Astrocyte (in vitro differentiated cells and primary cell): ENCODE results near the gene ABLIM2.

Source experiments
- CTCF ChIP-seq: IDR thresholded peaks from 2 replicates; pipeline ENCODE4 v1.5.1; 2011; ENCODE audit warnings: low read depth, mild to moderate bottlenecking, inconsistent platforms, low read length, moderate library complexity; ENCODE audit not compliant: insufficient read depth
- EZH2 ChIP-seq: IDR thresholded peaks from 2 replicates; pipeline ENCODE4 v1.6.1; 2012; ENCODE audit warnings: mild to moderate bottlenecking, low read length, inconsistent platforms; ENCODE audit not compliant: insufficient read depth

- TF ChIP-seq CTCF: no peak
- no peak for TF ChIP-seq EZH2
Observed at GRCh38 chr4:8160233-8160560, 1.6 kb upstream of the ABLIM2 start.
